ENCODE data around the gene CPM. TPM values are rescaled to one million over a fixed set of nuclear protein-coding genes. Genes with fewer than 3 reads are reported as not detected.

CPM gene
- total RNA-seq, 4 donors from 2014 or later, result 11.7 to 45.4 (median 33.9) TPM

GRCh38 chr12:68831751-68832503 lies 101.0 kb downstream of the CPM start:
- DNase-seq, result no peak
- Histone ChIP-seq H3K4me1 (no peaks in the 10 kb centered on the region), H3K27ac (no peak overlapping the region), H3K9me3 (no peaks in the 10 kb centered on the region), H3K4me3 (no peak overlapping the region), H3K27me3 (no peaks in the 10 kb centered on the region), H3K36me3 (peaks cover 0 to 74% (median 0%) of the 10 kb centered on the region in 3 donors)
- TF ChIP-seq POLR2A (IDR thresholded peaks at IDR 0.05) (no peak), CTCF (IDR thresholded peaks at IDR 0.05) (no peak)

- Histone ChIP-seq H3K27me3 (no peaks in the 10 kb centered on the region), H3K27ac (no peak overlapping the region), H3K36me3 (peaks cover 0 to 77% (median 0%) of the 10 kb centered on the region in 3 donors), H3K4me1 (no peaks in the 10 kb centered on the region), H3K9me3 (no peaks in the 10 kb centered on the region), H3K4me3 (no peak overlapping the region)
- no peak for TF ChIP-seq POLR2A (IDR thresholded peaks at IDR 0.05)
- TF ChIP-seq CTCF (IDR thresholded peaks at IDR 0.05), result no peak
- DNase-seq, result no peak
Observed at GRCh38 chr12:68831272-68831671, 101.7 kb downstream of the CPM start.

- H3K27ac ChIP-seq, result no peak overlapping the region
- no peaks in the 10 kb centered on the region for H3K4me1 ChIP-seq
- no peak for TF ChIP-seq CTCF (IDR thresholded peaks at IDR 0.05)
- no peak for TF ChIP-seq POLR2A (IDR thresholded peaks at IDR 0.05)
- no peak overlapping the region for H3K4me3 ChIP-seq
- no peak for DNase-seq
- peaks cover 0 to 86% (median 0%) of the 10 kb centered on the region in 3 donors for H3K36me3 ChIP-seq
- H3K27me3 ChIP-seq, result no peaks in the 10 kb centered on the region
- H3K9me3 ChIP-seq, result no peaks in the 10 kb centered on the region
Observed at GRCh38 chr12:68828672-68829068, 104.3 kb downstream of the CPM start.

- H3K36me3 ChIP-seq, result peaks cover 0 to 88% (median 0%) of the 10 kb centered on the region in 3 donors
- no peak for TF ChIP-seq CTCF (IDR thresholded peaks at IDR 0.05)
- no peak for TF ChIP-seq POLR2A (IDR thresholded peaks at IDR 0.05)
- no peaks in the 10 kb centered on the region for H3K9me3 ChIP-seq
- H3K4me1 ChIP-seq, result no peaks in the 10 kb centered on the region
- no peak overlapping the region for H3K4me3 ChIP-seq
- DNase-seq, result no peak
- no peaks in the 10 kb centered on the region for H3K27me3 ChIP-seq
- no peak overlapping the region for H3K27ac ChIP-seq
Observed at GRCh38 chr12:68827895-68828671, 104.9 kb downstream of the CPM start.

GRCh38 chr12:68825569-68826217 lies 107.3 kb downstream of the CPM start:
- H3K9me3 ChIP-seq, result no peaks in the 10 kb centered on the region
- no peak overlapping the region for H3K4me3 ChIP-seq
- H3K27ac ChIP-seq, result no peak overlapping the region
- TF ChIP-seq POLR2A (IDR thresholded peaks at IDR 0.05), result no peak
- TF ChIP-seq CTCF (IDR thresholded peaks at IDR 0.05), result no peak
- H3K27me3 ChIP-seq, result no peaks in the 10 kb centered on the region
- no peak for DNase-seq
- no peaks in the 10 kb centered on the region for H3K4me1 ChIP-seq
- H3K36me3 ChIP-seq, result peaks cover 0 to 92% (median 0%) of the 10 kb centered on the region in 3 donors

Data from Peyer's patch (tissue), 4 donors.